Umbilical cord (tissue), 2 donors: ENCODE results near the gene OTULIN. TPM values are rescaled to one million over a fixed set of nuclear protein-coding genes. Genes with fewer than 3 reads are reported as not detected.

Experiments
- DNase-seq: peaks from one replicate; pipeline ENCODE4 v3.0.0-alpha.2; 2015; ENCODE audit warnings: low spot score
- total RNA-seq: library from RNA; depleted of rRNA; stranded (reverse); fragments of >200 nt; gene quantifications from one replicate; pipeline ENCODE4 v1.2.3, GENCODE V29; 2014; ENCODE audit warnings: low replicate concordance; ENCODE audit not compliant: insufficient read depth

Gene OTULIN
- total RNA-seq, 1 donor from 2014 or later: 37.6 TPM

GRCh38 chr5:14720236-14720923 lies 55.9 kb downstream of the OTULIN start:
- DNase-seq: peak; percentile 6

- DNase-seq: no peak
Measured at GRCh38 chr5:14721990-14722656, 57.6 kb downstream of the OTULIN start.

- no peak for DNase-seq
Measured at GRCh38 chr5:14722923-14723322, 58.4 kb downstream of the OTULIN start.

GRCh38 chr5:14723701-14724132 lies 59.2 kb downstream of the OTULIN start:
- DNase-seq: no peak

GRCh38 chr5:14724633-14725032 lies 60.1 kb downstream of the OTULIN start:
- no peak for DNase-seq

GRCh38 chr5:14726066-14726838 lies 61.7 kb downstream of the OTULIN start:
- DNase-seq: peak; percentile 65

- DNase-seq: peak; percentile 80
Measured at GRCh38 chr5:14727428-14727865, 62.9 kb downstream of the OTULIN start.

GRCh38 chr5:14727928-14728458 lies 63.5 kb downstream of the OTULIN start:
- DNase-seq: no peak

GRCh38 chr5:14728459-14728938 lies 64.0 kb downstream of the OTULIN start:
- DNase-seq: no peak

GRCh38 chr5:14729448-14730385 lies 65.2 kb downstream of the OTULIN start:
- no peak for DNase-seq

- DNase-seq: no peak
Measured at GRCh38 chr5:14730466-14730865, 65.9 kb downstream of the OTULIN start.

- DNase-seq: no peak
Measured at GRCh38 chr5:14730881-14731280, 66.4 kb downstream of the OTULIN start.

GRCh38 chr5:14732991-14733390 lies 68.5 kb downstream of the OTULIN start:
- DNase-seq: no peak

- no peak for DNase-seq
Measured at GRCh38 chr5:14733661-14734060, 69.1 kb downstream of the OTULIN start.

GRCh38 chr5:14734396-14734795 lies 69.9 kb downstream of the OTULIN start:
- no peak for DNase-seq

- DNase-seq: no peak
Measured at GRCh38 chr5:14735944-14736343, 71.4 kb downstream of the OTULIN start.

- no peak for DNase-seq
Measured at GRCh38 chr5:14737291-14737690, 72.8 kb downstream of the OTULIN start.

GRCh38 chr5:14738050-14738449 lies 73.5 kb downstream of the OTULIN start:
- no peak for DNase-seq

- DNase-seq: no peak
Measured at GRCh38 chr5:14739538-14739937, 75.0 kb downstream of the OTULIN start.

- DNase-seq: no peak
Measured at GRCh38 chr5:14739981-14740380, 75.5 kb downstream of the OTULIN start.

GRCh38 chr5:14741131-14741530 lies 76.6 kb downstream of the OTULIN start:
- DNase-seq: no peak
